ENCODE measurements around the gene CEP85L. TPM values are rescaled to one million over a fixed set of nuclear protein-coding genes. Genes with fewer than 3 reads are reported as not detected.

Gene CEP85L
- total RNA-seq, 1 donor from 2014 or later: 3.3 TPM

- no peak for TF ChIP-seq CTCF (conservative IDR thresholded peaks at IDR 0.05; ENCODE audit: low read depth, low read length)
- H3K4me3 ChIP-seq (ENCODE audit: low read depth, low read length): no peak overlapping the region
- DNase-seq (ENCODE audit: low read depth): no peak
These were observed 21.3 kb downstream of the CEP85L start for GRCh38 chr6:118630067-118630466.

- DNase-seq (ENCODE audit: low read depth): no peak
- H3K4me3 ChIP-seq (ENCODE audit: low read depth, low read length): no peak overlapping the region
- TF ChIP-seq CTCF (conservative IDR thresholded peaks at IDR 0.05; ENCODE audit: low read depth, low read length): no peak
These were observed 23.7 kb downstream of the CEP85L start for GRCh38 chr6:118627724-118628123.

GRCh38 chr6:118625833-118626232 is 25.6 kb downstream of the CEP85L start:
- DNase-seq (ENCODE audit: low read depth): no peak
- TF ChIP-seq CTCF (conservative IDR thresholded peaks at IDR 0.05; ENCODE audit: low read depth, low read length): no peak
- no peak overlapping the region for H3K4me3 ChIP-seq (ENCODE audit: low read depth, low read length)

DNA sequence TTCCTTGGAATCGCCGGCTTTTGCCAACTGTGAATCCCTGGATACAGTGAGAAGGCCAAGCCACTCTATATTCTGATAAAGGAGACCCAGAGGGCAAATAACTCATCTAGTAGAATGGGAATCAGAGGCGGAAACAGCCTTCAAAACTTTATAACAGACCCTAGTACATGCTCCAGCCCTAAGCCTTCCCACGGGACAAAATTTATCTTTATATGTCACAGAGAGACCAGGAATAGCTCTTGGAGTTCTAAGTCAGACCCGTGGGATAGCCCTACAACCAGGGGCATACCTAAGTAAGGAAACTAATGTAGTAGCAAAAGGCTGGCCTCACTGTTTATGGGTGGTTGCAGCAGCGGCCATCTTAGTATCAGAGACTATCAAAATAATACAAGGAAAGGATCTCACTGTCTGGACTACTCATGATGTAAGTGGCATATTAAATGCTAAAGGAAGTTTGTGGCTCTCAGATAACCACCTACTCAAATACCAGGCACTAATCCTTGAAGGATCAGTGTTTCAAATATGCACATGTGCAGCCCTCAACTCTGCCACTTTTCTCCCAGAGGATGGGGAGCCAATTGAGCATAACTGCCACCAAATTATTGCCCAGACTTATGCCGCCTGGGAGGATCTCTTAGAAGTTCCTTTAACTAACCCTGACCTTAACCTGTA is 29.5 kb downstream of the CEP85L start:
- TF ChIP-seq CTCF (conservative IDR thresholded peaks at IDR 0.05; ENCODE audit: low read depth, low read length): no peak
- H3K4me3 ChIP-seq (ENCODE audit: low read depth, low read length): no peak overlapping the region
- DNase-seq (ENCODE audit: low read depth): no peak

DNA sequence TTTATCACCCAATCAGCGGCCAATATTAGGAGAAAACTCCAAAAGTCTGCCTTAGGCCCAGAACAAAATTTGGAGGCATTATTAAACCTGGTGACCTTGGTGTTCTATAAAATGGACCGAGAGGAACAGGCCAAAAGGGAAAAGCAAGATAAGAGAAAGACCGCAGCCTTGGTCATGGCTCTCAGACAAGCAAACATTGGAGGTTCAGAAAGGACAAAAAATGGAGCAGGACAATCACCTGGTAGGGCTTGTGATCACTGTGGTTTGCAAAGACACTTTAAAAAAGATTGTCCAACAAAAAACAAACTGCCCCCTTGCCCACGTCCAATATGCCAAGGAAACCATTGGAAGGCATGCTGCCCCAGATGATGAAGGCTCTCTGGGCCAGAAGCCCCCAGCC is 31.2 kb downstream of the CEP85L start:
- DNase-seq (ENCODE audit: low read depth): no peak
- no peak for TF ChIP-seq CTCF (conservative IDR thresholded peaks at IDR 0.05; ENCODE audit: low read depth, low read length)
- no peak overlapping the region for H3K4me3 ChIP-seq (ENCODE audit: low read depth, low read length)

- no peak for DNase-seq (ENCODE audit: low read depth)
- peak; percentile 92 for TF ChIP-seq CTCF (conservative IDR thresholded peaks at IDR 0.05; ENCODE audit: low read depth, low read length)
These were observed 32.6 kb downstream of the CEP85L start for GRCh38 chr6:118618676-118619377.

GRCh38 chr6:118617417-118617816 is 34.0 kb downstream of the CEP85L start:
- no peak overlapping the region for H3K4me3 ChIP-seq (ENCODE audit: low read depth, low read length)
- no peak for TF ChIP-seq CTCF (conservative IDR thresholded peaks at IDR 0.05; ENCODE audit: low read depth, low read length)
- DNase-seq (ENCODE audit: low read depth): no peak

More at GRCh38 chr6:118618676-118619377, 32.6 kb downstream of the CEP85L start:
- no peak overlapping the region for H3K4me3 ChIP-seq (ENCODE audit: low read depth, low read length)

Measured in epithelial cell of proximal tubule (primary cell).